Spleen (tissue), 11 donors: Measurements from ENCODE around the gene DNMT1. TPM values are rescaled to one million over a fixed set of nuclear protein-coding genes. Genes with fewer than 3 reads are reported as not detected.

Experiments used
- DNase-seq: peaks from one replicate; pipeline ENCODE4 v3.0.0-alpha.2; 2020
- H3K27ac ChIP-seq, 8 donors: fragments of 200-600 bp; sonication (generic) in 7 of 8; 1 replicate in 4 of 8; 2 replicates in 4 of 8; pipeline versions ENCODE4 v1.5.0 to v1.8.0; 2016 to 2021; ENCODE audit warnings: inconsistent platforms in 4 of 8, mild to moderate bottlenecking in 4 of 8, moderate library complexity in 1 of 8
- H3K27me3 ChIP-seq, 7 donors: fragments of 200-600 bp; sonication (generic) in 6 of 7; replicated peaks in 1 of 7; 1 replicate in 4 of 7; 2 replicates in 3 of 7; pipeline versions ENCODE4 v1.5.0 to v1.8.0; 2016 to 2021; ENCODE audit warnings: inconsistent platforms in 3 of 7, mild to moderate bottlenecking in 1 of 7
- H3K36me3 ChIP-seq, 6 donors: fragments of 200-600 bp; sonication (generic) in 5 of 6; 1 replicate in 4 of 6; 2 replicates in 2 of 6; pipeline versions ENCODE4 v1.5.0 to v1.8.0; 2016 to 2021; ENCODE audit warnings: inconsistent platforms in 2 of 6
- H3K4me1 ChIP-seq, 6 donors: fragments of 200-600 bp; sonication (generic) in 5 of 6; 1 replicate in 3 of 6; 2 replicates in 3 of 6; pipeline versions ENCODE4 v1.5.0 to v1.8.0; 2016 to 2021; ENCODE audit warnings: inconsistent platforms in 3 of 6
- H3K4me3 ChIP-seq, 8 donors: fragments of 200-600 bp; sonication (generic) in 7 of 8; 1 replicate in 4 of 8; 2 replicates in 4 of 8; pipeline versions ENCODE4 v1.5.0 to v1.8.0; 2016 to 2021; ENCODE audit warnings: inconsistent platforms in 4 of 8, mild to moderate bottlenecking in 4 of 8, moderate library complexity in 2 of 8
- H3K9me3 ChIP-seq, 8 donors: fragments of 200-600 bp; sonication (generic) in 7 of 8; 1 replicate in 4 of 8; 2 replicates in 4 of 8; pipeline versions ENCODE4 v1.5.0 to v1.8.0; 2016 to 2021; ENCODE audit warnings: inconsistent platforms in 4 of 8
- POLR2A ChIP-seq, 3 donors: fragments of 450-650 bp; IDR thresholded peaks; one replicate each; pipeline ENCODE4 v1.5.1; 2017; ENCODE audit warnings: antibody characterized with exemption in 3 of 3, mild to moderate bottlenecking in 1 of 3
- POLR2AphosphoS5 ChIP-seq, 3 donors: sonication (generic); formaldehyde crosslinking; IDR thresholded peaks; one replicate each; pipeline ENCODE4 v1.5.1; 2017; ENCODE audit warnings: antibody characterized with exemption in 3 of 3
- WGBS, 5 donors: extraction: QIAGEN DNeasy Blood & Tissue Kit in 3 of 5; methylation state at CpG; one replicate each; pipeline versions ENCODE4 v1.1.5 to v1.1.7; 2013 to 2018; 5-methylcytosine and 5-hydroxymethylcytosine counted together
- intact Hi-C: fragments of 100-400 bp; cut with DNase I; formaldehyde crosslinking; loops from one replicate; pipeline ENCODE4 v1.15.0; 2023; ENCODE audit warnings: low total_unique reads
- polyA plus RNA-seq, 3 donors: library from polyadenylated mRNA; stranded (reverse); fragments of 200-250 nt; gene quantifications; one replicate each; pipeline ENCODE4 v1.2.1, GENCODE V29; 2013
- total RNA-seq, 7 donors: library from RNA; depleted of rRNA in 3 of 7; stranded (reverse); fragments of >200 nt in 3 of 7; fragmentation: NEBNext Ultra II Directional in 4 of 7; extraction: Animal tissue kit (Norgen Biotek cat#: 25700) in 4 of 7; gene quantifications; one replicate each; pipeline versions ENCODE4 v1.1.0 to v1.2.1, GENCODE V29; 2016 to 2021
- TF ChIP-seq, protein P1 (sequence below), 11 experiments: fragments of 200-600 bp in 7 of 11; fragments of 450-650 bp in 4 of 11; sonication (generic) in 4 of 11; IDR thresholded peaks in 8 of 11; conservative IDR thresholded peaks in 3 of 11; 1 replicate in 7 of 11; 2 replicates in 4 of 11; pipeline versions ENCODE4 v1.4.0 to v1.8.0; 2016 to 2021; ENCODE audit warnings: antibody characterized with exemption in 11 of 11, inconsistent platforms in 4 of 11, mild to moderate bottlenecking in 1 of 11
- donor health status: healthy with polysubstance abuse.
- donor health status: DM: no; HTN: no; CAD: no; lungs with moderate emphysema.
- donor health status: DM: no; HTN: no; CAD: no.
- donor health status: Bipolar disorder and iron deficiency.
- donor health status: healthy.
- donor health status: DM: no; HTN: no; CAD: no.
- donor health status: DM: yes; HTN: yes; CAD: no.

Gene DNMT1
- total and polyA plus RNA-seq, 10 donors, result 40.6 to 131 (median 71.8) TPM

DNA sequence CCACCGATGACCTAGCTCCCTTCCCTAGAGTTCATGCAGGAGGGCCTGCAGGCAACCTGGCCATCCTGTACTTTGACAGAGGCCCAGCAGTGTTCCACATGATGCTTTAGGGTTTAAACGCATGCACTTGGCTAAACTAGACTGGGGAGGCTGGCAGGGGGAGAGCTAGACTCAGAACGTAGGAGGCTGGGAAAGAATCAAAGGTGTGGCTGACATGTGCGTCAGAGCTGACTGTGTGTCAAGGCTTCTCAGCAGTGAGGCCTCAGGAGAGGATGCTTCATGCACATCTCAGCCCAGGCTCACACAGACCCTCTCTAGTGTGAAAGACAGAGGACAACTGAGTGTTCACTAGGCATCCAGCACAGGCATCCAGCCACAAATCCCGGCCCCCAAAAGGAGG lies 28.7 kb downstream of the DNMT1 start:
- Histone ChIP-seq H3K27me3 (no peaks in the 10 kb centered on the region), H3K36me3 (peaks cover 0 to 100% (median 91%) of the 10 kb centered on the region in 6 donors), H3K9me3 (no peaks in the 10 kb centered on the region), H3K4me3 (no peak overlapping the region), H3K27ac (no peak overlapping the region), H3K4me1 (peaks cover 0 to 4% (median 0%) of the 10 kb centered on the region in 6 donors)
- 94 to 100% (median 95%) methylated on average over 4 to 5 of the region's 5 CpGs for WGBS, 5 donors
- intact Hi-C loops, result no loop called here
- no peak for DNase-seq
- TF ChIP-seq POLR2A (IDR thresholded peaks at IDR 0.05) (no peak), POLR2AphosphoS5 (IDR thresholded peaks at IDR 0.05) (no peak)
- TF ChIP-seq, protein P1, sequence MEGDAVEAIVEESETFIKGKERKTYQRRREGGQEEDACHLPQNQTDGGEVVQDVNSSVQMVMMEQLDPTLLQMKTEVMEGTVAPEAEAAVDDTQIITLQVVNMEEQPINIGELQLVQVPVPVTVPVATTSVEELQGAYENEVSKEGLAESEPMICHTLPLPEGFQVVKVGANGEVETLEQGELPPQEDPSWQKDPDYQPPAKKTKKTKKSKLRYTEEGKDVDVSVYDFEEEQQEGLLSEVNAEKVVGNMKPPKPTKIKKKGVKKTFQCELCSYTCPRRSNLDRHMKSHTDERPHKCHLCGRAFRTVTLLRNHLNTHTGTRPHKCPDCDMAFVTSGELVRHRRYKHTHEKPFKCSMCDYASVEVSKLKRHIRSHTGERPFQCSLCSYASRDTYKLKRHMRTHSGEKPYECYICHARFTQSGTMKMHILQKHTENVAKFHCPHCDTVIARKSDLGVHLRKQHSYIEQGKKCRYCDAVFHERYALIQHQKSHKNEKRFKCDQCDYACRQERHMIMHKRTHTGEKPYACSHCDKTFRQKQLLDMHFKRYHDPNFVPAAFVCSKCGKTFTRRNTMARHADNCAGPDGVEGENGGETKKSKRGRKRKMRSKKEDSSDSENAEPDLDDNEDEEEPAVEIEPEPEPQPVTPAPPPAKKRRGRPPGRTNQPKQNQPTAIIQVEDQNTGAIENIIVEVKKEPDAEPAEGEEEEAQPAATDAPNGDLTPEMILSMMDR (IDR thresholded peaks at IDR 0.05 in 8 of 11, conservative IDR thresholded peaks at IDR 0.05 in 3 of 11), result no peak

DNA sequence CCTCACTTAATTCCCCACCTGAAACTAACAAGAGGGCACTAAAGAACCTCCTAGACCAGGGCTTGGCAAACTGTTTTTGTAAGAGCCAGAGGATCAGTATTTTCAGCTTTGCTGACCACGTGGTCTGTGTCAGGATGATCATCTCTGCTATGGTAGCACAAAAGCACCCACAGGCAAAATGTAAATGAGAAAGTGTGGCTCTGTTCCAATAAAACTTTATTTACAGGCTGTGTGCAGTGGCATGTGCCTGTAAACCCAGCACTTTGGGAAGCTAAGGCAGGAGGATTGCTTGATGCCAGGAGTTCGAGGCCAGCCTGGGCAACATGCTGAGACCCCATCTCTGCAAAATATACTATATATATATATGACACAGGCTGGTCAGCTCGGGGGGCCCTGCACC lies 31.2 kb downstream of the DNMT1 start:
- DNase-seq, result no peak
- H3K27me3 ChIP-seq, result no peaks in the 10 kb centered on the region
- H3K4me3 ChIP-seq, result no peak overlapping the region
- H3K4me1 ChIP-seq, result peaks cover 0 to 2% (median 0%) of the 10 kb centered on the region in 6 donors
- TF ChIP-seq, protein P1 (IDR thresholded peaks at IDR 0.05 in 8 of 11, conservative IDR thresholded peaks at IDR 0.05 in 3 of 11), result no peak
- TF ChIP-seq POLR2AphosphoS5 (IDR thresholded peaks at IDR 0.05) (no peak), POLR2A (IDR thresholded peaks at IDR 0.05) (no peak)
- WGBS, 5 donors, result 89 to 97% (median 94%) methylated on average over 3 of the region's 3 CpGs
- H3K9me3 ChIP-seq, result no peaks in the 10 kb centered on the region
- H3K36me3 ChIP-seq, result peaks cover 0 to 100% (median 94%) of the 10 kb centered on the region in 6 donors
- intact Hi-C loops, result no loop called here
- H3K27ac ChIP-seq, result no peak overlapping the region

DNA sequence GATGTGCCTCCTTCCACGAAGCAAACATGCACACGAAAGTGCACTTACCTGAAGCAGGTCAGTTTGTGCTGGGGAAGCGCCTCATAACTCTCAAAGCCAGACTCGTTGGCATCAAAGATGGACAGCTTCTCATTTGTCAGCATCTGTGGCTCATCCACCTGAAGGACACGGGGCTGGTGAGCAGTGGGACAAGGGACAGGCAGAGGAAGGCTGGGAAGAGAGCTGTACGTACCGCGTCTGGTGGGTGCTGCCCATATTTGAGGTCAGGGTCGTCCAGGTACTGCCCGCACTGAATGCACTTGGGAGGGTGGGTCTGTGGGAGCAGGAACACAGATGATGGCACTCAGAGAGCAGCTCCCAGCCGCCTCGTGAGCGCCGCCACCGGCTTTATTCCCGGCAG lies 35.1 kb downstream of the DNMT1 start:
- TF ChIP-seq POLR2AphosphoS5 (IDR thresholded peaks at IDR 0.05), result no peak
- TF ChIP-seq POLR2A (IDR thresholded peaks at IDR 0.05), result no peak
- TF ChIP-seq, protein P1 (IDR thresholded peaks at IDR 0.05 in 8 of 11, conservative IDR thresholded peaks at IDR 0.05 in 3 of 11), result no peak
- no peak for DNase-seq
- no peaks in the 10 kb centered on the region for H3K27me3 ChIP-seq
- H3K4me3 ChIP-seq, result no peak overlapping the region
- intact Hi-C loops, result no loop called here
- H3K27ac ChIP-seq, result no peak overlapping the region
- H3K36me3 ChIP-seq, result peaks cover 0 to 100% (median 95%) of the 10 kb centered on the region in 6 donors
- H3K9me3 ChIP-seq, result no peaks in the 10 kb centered on the region
- 91 to 96% (median 95%) methylated on average over 15 to 16 of the region's 16 CpGs for WGBS, 5 donors
- H3K4me1 ChIP-seq, result no peaks in the 10 kb centered on the region

DNA sequence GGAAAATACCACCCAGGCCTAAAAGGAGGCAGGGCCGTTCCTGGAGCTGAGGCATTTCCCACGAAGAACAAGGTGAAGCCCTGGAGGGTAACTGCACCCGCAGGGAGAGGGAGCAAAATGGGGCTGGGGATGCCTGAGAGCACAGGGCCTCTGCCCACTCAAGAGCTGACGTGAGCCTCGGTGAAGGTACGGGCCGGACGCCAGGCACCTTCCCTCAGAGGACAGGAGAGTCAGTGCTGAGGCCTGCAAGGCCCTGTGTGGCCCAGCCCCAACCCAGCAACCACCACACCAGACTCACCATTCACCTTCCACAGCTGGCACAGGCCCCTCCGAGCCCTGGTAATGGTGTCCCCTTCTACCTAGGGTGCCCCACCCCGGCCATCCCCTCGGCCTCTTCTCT lies 36.3 kb downstream of the DNMT1 start:
- Histone ChIP-seq H3K27me3 (no peaks in the 10 kb centered on the region), H3K36me3 (peaks cover 0 to 100% (median 98%) of the 10 kb centered on the region in 6 donors), H3K27ac (no peak overlapping the region), H3K9me3 (no peaks in the 10 kb centered on the region), H3K4me3 (no peak overlapping the region), H3K4me1 (no peaks in the 10 kb centered on the region)
- intact Hi-C loops, result no loop called here
- DNase-seq, result no peak
- TF ChIP-seq, protein P1 (IDR thresholded peaks at IDR 0.05 in 8 of 11, conservative IDR thresholded peaks at IDR 0.05 in 3 of 11), result no peak
- TF ChIP-seq POLR2A (IDR thresholded peaks at IDR 0.05) (no peak), POLR2AphosphoS5 (IDR thresholded peaks at IDR 0.05) (no peak)
- 95 to 97% (median 95%) methylated on average over 11 of the region's 11 CpGs for WGBS, 5 donors
